MCF 10A (cell line): Measurements from ENCODE around the gene PTPRF. TPM values are rescaled to one million over a fixed set of nuclear protein-coding genes. Genes with fewer than 3 reads are reported as not detected.

Experiments used
- BruUV-seq: library from RNA; stranded (reverse); fragments of 400-500 nt; replicated peaks from 2 replicates; lab custom pipeline; 2021; lab: Mats Ljungman, UMichigan
- CTCF ChIA-PET: fragments of 300-600 bp; sonication (Branson Sonifier 250); formaldehyde crosslinking; extraction: SDS; loops from one replicate; lab custom pipeline; 2021; ENCODE audit warnings: antibody characterized with exemption, inconsistent platforms; lab: Yijun Ruan, JAX
- POLR2A ChIA-PET: fragments of 300-600, 350-650 bp; sonication (Branson Sonifier 250); formaldehyde crosslinking; extraction: SDS; loops from one replicate; lab custom pipeline; 2020; ENCODE audit warnings: antibody characterized with exemption, inconsistent platforms; lab: Yijun Ruan, JAX
- DNase-seq: peaks from one replicate; pipeline ENCODE4 v3.0.0-alpha.2; 2018; ENCODE audit not compliant: unreplicated experiment
- H3K27ac Mint-ChIP-seq: one replicate; pipeline ENCODE4 v1.8.0; 2022; ENCODE audit warnings: mild to moderate bottlenecking, low read depth, mixed read lengths; ENCODE audit not compliant: unreplicated experiment
- H3K27me3 Mint-ChIP-seq: one replicate; pipeline ENCODE4 v1.8.0; 2022; ENCODE audit warnings: mixed read lengths; ENCODE audit not compliant: insufficient read depth, unreplicated experiment
- H3K36me3 Mint-ChIP-seq: one replicate; pipeline ENCODE4 v1.8.0; 2022; ENCODE audit warnings: mild to moderate bottlenecking, moderate library complexity, mixed read lengths; ENCODE audit not compliant: insufficient read depth, unreplicated experiment
- H3K4me1 Mint-ChIP-seq: one replicate; pipeline ENCODE4 v1.8.0; 2022; ENCODE audit warnings: mixed read lengths; ENCODE audit not compliant: insufficient read depth, unreplicated experiment
- H3K4me3 Mint-ChIP-seq: one replicate; pipeline ENCODE4 v1.8.0; 2022; ENCODE audit warnings: mild to moderate bottlenecking, moderate library complexity, mixed read lengths; ENCODE audit not compliant: unreplicated experiment
- H3K9me3 Mint-ChIP-seq: one replicate; pipeline ENCODE4 v1.8.0; 2022; ENCODE audit warnings: mixed read lengths; ENCODE audit not compliant: unreplicated experiment
- intact Hi-C: fragments of 100-400 bp; cut with micrococcal nuclease; formaldehyde crosslinking; loops from 2 replicates; pipeline ENCODE4 v1.14.1; 2022
- total RNA-seq: library from RNA; stranded (reverse); gene quantifications from 2 replicates; pipeline ENCODE4 v1.2.3, GENCODE V29; 2022
- TF ChIP-seq, protein P1 (sequence below): fragments of 200-600 bp; IDR thresholded peaks from one replicate; pipeline ENCODE4 v1.8.0; 2022; ENCODE audit warnings: antibody characterized with exemption, mild to moderate bottlenecking; ENCODE audit not compliant: unreplicated experiment

The PTPRF gene
- total RNA-seq, 1 experiment from 2014 or later = 67.2 TPM

DNA sequence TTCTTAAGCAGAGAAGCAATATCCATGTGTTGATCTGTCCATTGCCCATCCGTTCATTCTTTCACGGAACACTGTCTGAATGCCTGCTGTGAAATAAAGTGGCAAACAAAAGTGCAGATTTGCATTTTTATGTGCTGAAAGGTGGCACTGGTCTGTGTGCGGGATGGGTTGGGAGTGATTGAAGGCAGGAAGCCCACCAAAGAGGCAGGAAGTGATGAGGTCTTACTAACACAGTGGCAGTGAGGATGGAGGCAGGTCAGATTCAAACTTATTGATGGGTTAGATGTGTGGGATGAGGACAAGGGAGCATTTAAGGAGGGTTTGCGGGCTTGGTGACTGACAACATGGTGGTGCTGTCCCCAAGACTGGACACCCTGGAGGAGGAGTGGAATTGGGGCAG lies 8.3 kb downstream of the PTPRF start:
- Mint-ChIP-seq H3K9me3 (no peaks in the 10 kb centered on the region), H3K27ac (no peak overlapping the region), H3K36me3 (peaks cover 11% of the 10 kb centered on the region), H3K27me3 (no peaks in the 10 kb centered on the region), H3K4me1 (peaks cover 25% of the 10 kb centered on the region), H3K4me3 (no peak overlapping the region)
- DNase-seq = no peak
- POLR2A ChIA-PET = interaction anchor here (0.9 kb wide), 1 partner anchor 43 kb away, joined by 3 read pairs; no protein-coding TSS in a partner anchor
- CTCF ChIA-PET = interaction anchor here (1.3 kb wide), 1 partner anchor 11 kb away, joined by 4 read pairs; no protein-coding TSS in a partner anchor
- intact Hi-C loops = no loop called here
- TF ChIP-seq, protein P1, sequence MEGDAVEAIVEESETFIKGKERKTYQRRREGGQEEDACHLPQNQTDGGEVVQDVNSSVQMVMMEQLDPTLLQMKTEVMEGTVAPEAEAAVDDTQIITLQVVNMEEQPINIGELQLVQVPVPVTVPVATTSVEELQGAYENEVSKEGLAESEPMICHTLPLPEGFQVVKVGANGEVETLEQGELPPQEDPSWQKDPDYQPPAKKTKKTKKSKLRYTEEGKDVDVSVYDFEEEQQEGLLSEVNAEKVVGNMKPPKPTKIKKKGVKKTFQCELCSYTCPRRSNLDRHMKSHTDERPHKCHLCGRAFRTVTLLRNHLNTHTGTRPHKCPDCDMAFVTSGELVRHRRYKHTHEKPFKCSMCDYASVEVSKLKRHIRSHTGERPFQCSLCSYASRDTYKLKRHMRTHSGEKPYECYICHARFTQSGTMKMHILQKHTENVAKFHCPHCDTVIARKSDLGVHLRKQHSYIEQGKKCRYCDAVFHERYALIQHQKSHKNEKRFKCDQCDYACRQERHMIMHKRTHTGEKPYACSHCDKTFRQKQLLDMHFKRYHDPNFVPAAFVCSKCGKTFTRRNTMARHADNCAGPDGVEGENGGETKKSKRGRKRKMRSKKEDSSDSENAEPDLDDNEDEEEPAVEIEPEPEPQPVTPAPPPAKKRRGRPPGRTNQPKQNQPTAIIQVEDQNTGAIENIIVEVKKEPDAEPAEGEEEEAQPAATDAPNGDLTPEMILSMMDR = no peak
- BruUV-seq = no TSS peak

GRCh38 chr1:43539726-43540434 lies 9.2 kb downstream of the PTPRF start:
- no peaks in the 10 kb centered on the region for H3K9me3 Mint-ChIP-seq
- POLR2A ChIA-PET = interaction anchor here (0.9 to 2.7 kb wide), 2 partner anchors 42 to 110 kb away, joined by 3 to 15 read pairs; partner anchors contain the start of gene KDM4A
- H3K27ac Mint-ChIP-seq = no peak overlapping the region
- H3K4me3 Mint-ChIP-seq = no peak overlapping the region
- no TSS peak for BruUV-seq
- TF ChIP-seq, protein P1 = no peak
- CTCF ChIA-PET = no interaction called here
- intact Hi-C loops = no loop called here
- DNase-seq = no peak
- H3K4me1 Mint-ChIP-seq = peaks cover 25% of the 10 kb centered on the region
- no peaks in the 10 kb centered on the region for H3K27me3 Mint-ChIP-seq
- H3K36me3 Mint-ChIP-seq = peaks cover 11% of the 10 kb centered on the region

DNA sequence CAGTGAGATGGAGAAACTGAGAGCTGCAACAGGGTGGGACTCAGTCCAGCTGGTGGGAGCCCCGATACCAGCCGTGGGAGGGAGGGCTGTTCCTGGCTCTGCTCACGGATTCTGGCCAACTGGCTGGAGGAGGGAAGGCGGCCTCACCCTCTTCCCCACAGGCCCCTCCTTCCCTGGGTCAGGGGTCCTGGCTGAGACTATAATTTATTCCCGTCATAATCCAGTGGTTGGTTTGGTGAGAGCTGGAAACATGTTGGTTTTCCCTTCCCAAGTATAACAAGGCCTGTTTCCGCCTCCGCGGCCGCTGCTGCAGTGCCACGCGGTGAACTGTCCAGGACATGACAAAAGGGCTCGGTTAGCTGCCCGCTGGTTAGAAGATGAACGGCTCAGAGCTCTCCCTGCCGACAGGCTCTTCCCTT lies 10.0 kb downstream of the PTPRF start:
- no TSS peak for BruUV-seq
- ChIA-PET POLR2A (interaction anchor here (2.7 kb wide), 1 partner anchor 109 kb away, joined by 15 read pairs; the partner anchor contains the start of gene KDM4A), CTCF (no interaction called here)
- H3K27ac Mint-ChIP-seq = no peak overlapping the region
- no peak for DNase-seq
- TF ChIP-seq, protein P1 = no peak
- H3K9me3 Mint-ChIP-seq = no peaks in the 10 kb centered on the region
- no peak overlapping the region for H3K4me3 Mint-ChIP-seq
- H3K36me3 Mint-ChIP-seq = peaks cover 11% of the 10 kb centered on the region
- intact Hi-C loops = no loop called here
- H3K4me1 Mint-ChIP-seq = peaks cover 25% of the 10 kb centered on the region
- H3K27me3 Mint-ChIP-seq = no peaks in the 10 kb centered on the region

GRCh38 chr1:43541141-43541540 lies 10.5 kb downstream of the PTPRF start:
- TF ChIP-seq, protein P1 = no peak
- Mint-ChIP-seq H3K27ac (no peak overlapping the region), H3K36me3 (peaks cover 11% of the 10 kb centered on the region), H3K4me1 (peaks cover 25% of the 10 kb centered on the region), H3K27me3 (no peaks in the 10 kb centered on the region), H3K9me3 (no peaks in the 10 kb centered on the region), H3K4me3 (no peak overlapping the region)
- POLR2A ChIA-PET = interaction anchor here (0.6 to 2.7 kb wide), 5 partner anchors 8 to 112 kb away, joined by 3 to 15 read pairs (median 5); partner anchors contain the start of genes KDM4A and PTPRF
- CTCF ChIA-PET = interaction anchor here (1.0 kb wide), 1 partner anchor 73 kb away, joined by 3 read pairs; no protein-coding TSS in a partner anchor
- no TSS peak for BruUV-seq
- no peak for DNase-seq
- intact Hi-C loops = no loop called here
